NK-92 treated with Interleukin-12 subunit alpha and Interleukin-12 subunit beta, amount 100 ng/mL, for 24 hours (cell line): ENCODE data around the gene PDE4A.
"Not testable (repeated sequence)": the region's sequence is repeated elsewhere in the genome, so short reads cannot be mapped to it uniquely, and the experiment has no call there.

Experiments used
- DNase-seq: peaks from one replicate; lab custom pipeline; 2025; lab: John Stamatoyannopoulos, UW

Gene PDE4A

DNA sequence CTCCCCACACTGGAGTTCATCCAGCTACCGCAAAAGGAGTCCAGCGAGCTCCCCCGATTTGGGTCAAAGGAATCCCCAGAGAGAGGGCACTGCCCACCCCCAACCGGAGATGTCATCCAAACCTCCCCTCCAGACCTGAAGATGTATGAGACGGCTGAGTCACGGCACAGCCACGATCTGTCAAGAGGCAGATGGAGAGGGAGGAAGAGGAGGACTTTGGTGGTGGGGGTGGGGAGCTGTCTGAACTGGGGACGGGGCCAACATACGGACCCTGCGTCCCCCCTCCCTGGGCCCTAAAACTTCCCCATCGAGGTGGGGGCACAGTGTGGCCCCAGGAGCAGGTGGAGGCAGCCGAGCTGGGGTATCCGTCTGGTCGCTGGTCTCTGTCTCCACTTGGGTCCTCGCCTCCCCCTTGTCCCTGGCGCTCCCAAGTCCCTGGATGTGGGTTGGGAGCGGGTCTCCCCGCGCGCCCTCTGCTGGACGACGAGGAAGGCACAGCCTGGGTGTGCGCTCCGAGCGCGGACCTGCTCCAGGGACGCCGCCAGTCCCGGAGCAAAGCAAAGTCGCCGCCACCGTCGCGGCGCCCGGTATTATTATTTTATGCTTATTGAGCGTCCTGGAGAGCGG, 3.8 kb downstream of the PDE4A start:
- no peak for DNase-seq

DNA sequence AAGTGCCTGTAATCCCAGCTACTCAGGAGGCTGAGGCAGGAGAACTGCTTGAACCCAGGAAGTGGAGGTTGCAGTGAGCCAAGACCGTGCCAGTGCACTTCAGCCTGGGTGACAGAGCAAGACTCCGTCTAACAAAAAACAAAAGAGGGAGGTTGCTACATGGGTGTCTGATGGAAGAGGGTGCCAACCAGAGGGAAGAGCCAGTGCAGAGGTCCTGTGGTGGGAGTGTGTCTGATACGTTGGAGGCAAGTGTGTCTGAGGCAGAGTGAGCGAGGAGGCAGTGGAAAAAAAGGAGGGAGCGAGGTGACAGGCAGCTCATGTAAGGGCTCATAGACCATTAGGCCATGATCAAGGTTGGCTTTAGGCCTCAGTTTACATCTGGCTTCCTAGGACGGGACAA, 6.8 kb downstream of the PDE4A start:
- no peak for DNase-seq

DNA sequence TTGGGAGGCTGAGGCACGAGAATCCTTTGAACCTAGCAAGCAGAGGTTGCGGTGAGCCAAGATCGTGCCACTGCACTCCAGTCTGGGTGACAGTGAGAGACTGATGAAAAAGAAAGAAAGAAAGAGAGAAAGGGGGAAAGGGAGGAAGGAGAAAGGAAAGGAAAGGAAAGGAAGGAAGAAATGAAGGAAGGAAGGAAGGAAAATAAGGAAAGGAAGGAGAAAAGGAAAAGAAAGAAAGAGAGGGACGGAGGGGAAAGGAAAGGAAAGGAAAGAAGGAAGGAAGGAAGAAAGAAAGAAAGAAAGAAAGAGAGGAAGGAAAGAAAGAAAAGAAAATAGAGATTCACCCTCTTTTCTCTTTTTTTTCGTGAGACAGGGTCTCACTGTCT, 8.7 kb downstream of the PDE4A start:
- no peak for DNase-seq

DNA sequence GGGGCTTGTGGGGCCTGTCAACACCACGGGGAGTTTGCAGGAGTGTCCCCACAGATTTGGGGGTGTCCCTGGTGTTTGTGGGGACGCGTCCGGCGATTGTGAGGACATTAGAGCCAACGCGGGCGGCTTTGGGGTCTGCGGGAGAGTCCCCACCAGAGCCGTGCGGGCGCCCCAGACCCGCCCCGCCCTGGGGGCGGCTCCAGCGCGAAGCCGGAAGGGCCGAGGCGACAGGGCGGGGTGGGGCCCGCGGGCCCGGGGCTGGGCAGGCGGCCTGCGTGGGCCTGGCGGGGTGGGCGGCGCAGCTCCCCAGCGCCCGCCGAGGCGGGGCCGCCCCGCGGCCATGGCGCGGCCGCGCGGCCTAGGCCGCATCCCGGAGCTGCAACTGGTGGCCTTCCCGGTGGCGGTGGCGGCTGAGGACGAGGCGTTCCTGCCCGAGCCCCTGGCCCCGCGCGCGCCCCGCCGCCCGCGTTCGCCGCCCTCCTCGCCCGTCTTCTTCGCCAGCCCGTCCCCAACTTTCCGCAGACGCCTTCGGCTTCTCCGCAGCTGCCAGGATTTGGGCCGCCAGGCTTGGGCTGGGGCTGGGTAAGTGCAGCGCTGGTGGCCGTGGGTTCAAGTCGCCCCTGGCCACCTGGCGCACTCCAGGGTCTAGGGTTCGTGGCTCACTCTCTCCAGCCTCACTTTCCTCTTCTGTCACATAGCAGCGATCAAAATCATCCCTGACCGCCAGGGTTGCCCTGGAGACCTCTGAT, 10.3 kb downstream of the PDE4A start:
- DNase-seq, result no peak

DNA sequence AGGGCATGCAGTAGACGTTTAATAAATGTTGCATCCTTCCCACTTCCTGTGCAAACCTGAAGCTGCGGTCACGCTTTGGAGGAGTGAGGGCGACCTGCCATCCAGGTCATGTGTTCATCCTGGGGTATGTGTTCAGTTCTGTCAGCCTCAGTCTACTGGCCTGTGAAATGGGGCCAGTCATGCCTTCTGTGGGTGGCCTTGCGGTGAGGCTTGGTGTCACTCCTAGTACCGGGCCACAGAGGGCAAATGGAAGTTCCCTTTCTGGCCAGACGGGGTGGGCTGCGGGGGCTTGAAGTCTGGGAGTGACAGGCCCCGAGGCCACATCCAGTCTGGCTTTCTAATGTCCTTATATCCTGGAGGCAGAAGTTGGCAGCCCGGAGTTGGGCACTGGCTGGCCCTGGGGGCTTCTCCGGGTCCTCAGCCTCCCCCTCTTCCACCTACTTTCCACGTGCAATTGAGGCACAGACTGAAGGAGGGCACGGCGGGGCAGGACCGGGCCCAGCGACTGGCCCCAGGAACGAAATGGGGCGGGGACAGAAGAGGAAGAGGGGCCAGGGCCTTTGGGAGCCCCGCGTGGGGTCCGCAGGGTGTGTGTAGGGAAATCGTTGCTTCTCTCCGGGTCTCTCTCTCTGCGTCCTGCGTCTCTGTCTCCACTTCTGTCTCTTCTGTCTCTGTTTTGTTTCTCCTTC, 11.1 kb downstream of the PDE4A start:
- DNase-seq, result peak; percentile 29

DNA sequence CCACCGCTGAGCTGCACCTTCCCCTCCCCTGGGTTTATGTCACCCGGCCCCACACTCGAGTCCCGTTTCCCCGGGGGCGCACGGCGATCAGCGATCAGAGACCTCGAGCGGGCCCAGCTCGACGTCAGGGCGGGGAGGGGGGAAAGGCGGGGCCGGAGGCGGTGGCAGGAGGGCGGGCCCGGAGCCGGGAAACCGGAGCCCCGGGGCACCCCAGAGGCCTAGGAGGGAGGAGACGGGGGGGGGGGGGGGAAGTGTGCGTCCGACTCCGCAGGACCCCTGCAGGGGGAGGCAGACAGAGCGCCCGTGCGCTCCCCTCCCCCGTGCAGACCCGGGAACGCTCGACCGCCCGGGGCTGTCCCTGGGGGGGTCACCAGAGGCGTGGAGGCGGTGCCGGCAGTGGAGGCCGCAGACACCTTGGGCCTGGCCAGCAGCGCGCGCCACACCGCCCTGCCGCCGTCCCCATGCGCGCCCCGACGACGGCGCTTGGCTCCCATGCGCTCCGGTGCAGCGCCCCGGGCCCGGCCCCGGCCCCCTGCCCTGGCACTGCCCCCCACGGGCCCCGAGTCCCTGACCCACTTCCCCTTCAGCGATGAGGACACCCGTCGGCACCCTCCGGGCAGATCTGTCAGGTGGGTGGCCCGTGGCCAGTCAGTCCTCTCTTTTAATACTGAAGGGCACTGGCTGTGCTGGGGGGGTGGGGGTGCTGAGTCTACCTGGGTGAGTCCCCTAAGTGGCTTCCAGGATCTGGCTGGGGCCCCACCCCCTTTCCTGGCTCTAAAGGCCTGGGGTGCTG, 11.8 kb downstream of the PDE4A start:
- DNase-seq, result no peak

DNA sequence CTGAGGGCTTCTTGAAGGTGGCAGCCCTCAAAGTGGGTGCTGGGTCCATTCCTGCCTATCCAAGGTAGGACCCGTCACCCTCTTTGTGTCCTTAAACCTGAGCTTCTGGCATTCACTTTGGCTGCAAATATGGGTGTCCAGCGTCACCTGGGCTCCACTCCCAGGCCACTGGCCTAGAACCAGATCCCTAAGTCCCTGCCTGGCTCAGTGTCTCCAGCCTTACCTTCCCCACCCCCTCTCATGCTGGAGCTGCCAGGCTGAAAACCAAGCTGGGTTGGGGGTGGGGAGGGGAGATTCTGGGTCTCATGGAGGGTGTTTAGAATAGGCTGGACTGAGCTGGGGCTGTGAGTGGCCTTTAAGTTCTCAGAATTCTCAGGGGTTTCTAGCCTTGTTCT, 12.4 kb downstream of the PDE4A start:
- DNase-seq, result no peak

DNA sequence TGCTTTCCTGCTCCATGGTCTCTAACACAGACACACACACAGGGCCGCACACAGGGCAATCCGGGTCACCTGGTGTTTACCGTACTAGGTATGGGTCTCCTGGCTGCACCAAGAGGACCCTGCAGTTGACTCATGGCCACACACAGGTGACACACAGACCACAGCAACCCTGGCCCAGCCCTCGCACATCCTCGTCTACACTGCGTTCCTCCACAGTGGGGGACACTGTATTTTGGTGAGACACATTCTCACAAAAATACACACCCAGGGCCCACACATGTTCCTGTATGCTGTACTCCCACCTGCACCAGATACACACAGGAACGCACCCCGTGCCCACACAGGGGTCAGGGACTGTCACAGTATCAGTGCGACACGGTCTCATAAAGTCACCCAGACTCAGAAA, 12.8 kb downstream of the PDE4A start:
- DNase-seq, result no peak

DNA sequence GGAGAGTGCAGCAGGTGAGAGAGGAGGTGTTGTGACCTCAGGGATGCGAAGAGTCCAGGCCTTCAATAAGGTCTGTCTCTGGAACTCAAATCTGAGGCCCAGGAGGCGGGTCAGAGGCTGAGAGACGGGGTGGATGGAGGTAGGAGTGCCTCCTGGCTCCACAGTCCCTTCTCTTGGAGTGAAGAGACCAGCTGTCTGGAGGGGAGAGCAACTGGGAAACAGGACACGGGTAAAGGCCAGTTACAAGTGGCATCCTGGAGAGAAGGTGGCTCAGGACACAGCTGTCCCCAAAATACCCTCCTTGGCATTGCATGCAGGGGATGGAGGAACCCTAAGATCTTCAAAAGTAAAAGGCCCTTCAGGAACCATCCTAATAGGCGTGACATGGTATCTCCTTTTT, 19.2 kb downstream of the PDE4A start:
- DNase-seq, result no peak

DNA sequence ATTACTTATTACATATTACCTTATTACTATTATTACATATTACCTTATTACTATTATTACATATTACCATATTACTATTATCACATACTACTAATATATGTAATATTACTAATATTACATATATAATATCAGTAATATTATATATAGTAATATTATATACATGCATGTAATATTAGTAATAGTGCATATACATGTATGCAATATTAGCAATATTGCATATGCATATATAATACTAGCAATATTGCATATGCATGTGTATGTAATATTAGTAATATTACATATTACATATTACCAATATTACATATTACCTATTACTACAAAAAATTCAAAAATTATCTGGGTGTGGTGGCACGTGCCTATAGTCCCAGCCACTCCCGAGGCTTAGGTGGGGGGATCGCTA, 22.4 kb downstream of the PDE4A start:
- no peak for DNase-seq

DNA sequence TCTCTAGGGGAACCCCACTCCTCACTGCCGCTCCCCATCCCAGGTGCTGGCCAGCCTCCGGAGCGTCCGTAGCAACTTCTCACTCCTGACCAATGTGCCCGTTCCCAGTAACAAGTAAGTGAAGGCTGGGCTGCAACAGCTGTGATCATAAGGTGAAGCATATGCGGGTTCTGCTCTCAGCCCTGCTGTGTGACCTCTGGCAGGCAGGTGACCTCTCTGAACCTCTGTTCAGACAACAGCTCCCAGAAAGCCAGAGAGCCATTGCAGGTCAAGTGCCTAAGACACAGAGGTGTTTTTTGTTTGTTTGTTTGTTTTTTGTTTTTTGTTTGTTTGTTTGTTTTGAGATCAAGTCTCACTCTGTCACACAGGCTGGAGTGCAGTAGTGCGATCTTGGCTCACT, 28.7 kb downstream of the PDE4A start:
- no peak for DNase-seq

DNA sequence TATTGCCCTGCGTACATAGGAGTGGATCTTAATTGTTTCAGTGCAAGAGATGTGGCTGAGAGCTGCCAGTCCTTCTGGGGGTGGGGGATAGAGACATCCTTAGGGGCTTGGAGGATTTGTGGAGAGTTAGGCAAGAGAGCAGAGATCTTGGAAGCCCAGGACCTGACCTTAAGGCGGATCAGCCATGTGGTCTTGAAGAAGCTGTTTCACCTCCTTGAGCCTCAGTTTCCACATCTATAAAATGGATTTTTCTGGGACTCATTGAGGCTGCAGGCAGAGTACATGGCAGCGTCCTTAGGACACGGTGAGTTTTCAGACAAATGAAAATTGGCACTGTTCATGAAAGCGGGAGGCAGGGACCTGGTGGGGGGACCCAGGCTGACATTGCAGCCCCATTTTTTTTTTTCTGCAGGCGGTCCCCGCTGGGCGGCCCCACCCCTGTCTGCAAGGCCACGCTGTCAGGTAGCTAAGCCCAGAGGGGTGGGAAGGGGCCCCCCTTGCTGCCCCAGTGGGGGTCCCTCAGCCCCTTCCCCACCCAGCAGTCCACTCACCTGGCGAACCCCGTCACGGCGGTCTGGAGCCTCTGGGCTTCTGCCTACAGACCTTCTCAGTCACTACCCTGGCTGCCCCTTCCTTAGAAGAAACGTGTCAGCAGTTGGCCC, 30.0 kb downstream of the PDE4A start:
- no peak for DNase-seq

DNA sequence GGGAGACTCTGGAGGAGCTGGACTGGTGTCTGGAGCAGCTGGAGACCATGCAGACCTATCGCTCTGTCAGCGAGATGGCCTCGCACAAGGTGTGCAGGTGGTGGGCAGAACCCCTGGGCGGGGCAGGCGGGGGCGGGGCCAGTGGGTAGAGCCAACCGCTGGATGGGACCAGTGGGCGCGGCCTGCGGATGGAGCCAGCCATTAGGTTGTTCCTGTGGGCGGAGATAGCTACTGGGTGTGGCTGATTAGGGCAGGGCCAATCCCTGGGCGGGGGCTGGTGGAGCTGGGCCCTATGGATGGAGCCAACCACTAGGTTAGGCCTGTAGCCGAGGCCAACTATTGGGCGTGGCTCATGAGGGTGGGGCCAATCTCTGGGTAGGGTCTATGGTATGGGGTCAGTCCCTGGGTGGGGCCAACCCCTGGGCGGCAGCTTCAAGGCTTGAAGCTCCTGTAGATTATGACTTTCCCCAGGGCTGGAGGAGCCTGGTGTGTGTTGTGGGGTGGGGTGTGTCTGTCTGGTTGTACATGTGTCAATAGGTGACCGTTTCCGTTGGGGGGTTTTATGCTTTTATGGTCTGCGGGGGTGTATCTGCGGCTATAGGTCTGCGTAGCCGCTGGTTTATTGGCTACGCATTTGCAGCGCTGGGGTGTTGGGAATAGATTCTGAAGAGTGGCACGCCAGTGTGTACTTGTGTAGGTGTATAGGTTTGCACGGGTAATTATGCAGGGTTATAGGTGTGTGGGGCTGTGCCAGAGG, 30.7 kb downstream of the PDE4A start:
- no peak for DNase-seq

DNA sequence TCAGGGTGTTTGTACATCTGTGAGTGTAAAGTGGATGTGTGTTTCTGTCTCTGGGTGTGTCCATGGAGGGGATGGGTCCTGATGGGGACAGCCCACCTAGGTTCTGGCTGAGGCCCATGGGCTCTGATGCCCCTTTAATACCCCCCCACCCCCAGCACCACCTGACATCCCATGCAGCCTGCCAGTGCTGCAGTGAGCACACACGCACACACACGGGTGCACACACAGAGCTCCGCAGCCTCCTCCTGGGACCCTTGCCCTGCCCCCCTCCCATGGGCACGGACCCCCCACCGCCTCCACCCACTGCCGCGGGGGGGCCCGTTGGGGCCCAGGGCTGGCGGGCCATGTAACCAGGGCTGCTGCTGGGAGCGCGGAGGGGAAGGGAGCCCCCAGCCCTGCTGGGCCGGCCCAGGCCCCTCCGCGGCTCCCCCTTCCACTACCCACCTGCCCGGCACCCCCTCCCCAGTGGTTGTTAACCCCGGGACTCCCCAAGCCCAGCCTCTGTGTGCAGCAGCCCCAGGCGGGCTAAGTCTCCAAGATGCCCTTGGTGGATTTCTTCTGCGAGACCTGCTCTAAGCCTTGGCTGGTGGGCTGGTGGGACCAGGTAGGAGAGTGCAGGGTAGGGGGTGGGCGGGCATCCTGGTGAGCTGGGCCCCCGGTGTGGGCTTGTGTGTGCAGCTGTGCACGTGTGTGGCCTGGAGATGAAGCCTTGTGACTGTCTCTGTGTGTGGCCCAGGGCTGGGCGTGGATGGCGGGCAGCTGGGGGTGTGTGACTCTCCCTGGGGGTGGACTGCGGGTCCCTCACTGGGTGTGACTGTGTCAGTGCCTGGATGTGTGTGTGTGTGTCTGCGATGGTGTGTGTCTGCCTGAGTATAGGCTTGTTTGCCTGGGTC, 32.6 kb downstream of the PDE4A start:
- no peak for DNase-seq

DNA sequence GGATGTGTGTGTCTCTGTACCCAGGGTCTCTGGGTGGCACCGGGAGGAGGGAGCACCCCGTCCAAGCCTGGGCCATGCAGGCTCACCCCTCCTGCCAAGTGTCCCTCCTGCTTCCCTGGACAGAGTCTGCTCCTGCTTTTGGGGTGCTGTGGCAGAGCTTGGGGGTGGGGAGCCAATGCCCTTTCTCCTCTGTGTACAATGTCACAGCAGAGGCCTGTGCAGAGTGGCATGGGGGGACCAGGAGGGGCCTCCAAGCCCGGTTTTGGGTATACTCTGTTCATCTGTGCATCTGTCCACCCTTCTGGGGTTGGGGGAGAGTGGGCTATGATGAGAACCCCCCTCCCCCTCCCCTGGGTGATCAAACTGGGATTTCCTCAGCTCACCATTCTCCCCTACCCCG, 33.5 kb downstream of the PDE4A start:
- DNase-seq, result no peak

DNA sequence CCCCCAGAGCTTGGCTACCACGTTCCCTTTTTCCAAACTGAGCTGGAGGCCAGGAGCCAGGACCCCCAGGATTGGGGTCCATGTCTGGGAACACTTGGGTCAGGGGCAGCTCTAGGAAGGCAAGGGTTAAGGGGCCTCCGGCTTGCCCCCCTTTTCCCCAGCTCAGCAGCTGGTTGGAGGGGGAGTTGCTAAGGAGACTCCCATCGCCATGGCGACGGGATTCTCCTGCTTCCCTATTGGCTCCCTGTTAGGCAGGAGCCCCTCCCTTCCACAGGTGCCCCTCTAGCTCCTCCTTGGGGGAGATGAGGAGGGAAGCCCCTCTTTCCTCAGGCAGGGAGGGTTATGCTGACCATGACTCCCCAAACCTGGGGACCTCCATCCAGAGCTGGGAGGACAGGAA, 33.9 kb downstream of the PDE4A start:
- no peak for DNase-seq

DNA sequence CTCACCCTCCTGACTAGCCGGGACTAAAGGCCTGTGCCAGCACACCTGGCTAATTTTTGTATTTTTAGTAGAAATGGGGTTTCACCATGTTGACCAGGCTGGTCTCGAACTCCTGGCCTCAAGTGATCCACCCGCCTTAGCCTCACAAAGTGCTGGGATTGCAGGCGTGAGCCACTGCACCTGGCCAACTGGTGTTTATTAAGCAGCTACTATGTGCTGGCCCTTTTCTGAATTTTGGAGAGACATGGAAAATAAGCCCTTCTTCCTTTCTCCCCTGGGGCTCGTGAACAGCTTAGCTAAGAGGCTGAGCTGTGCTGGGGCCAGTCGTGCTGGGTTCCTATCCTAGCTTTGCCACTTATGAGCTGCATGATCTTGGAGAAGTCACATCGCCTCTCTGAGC, 38.4 kb downstream of the PDE4A start:
- not testable (repeated sequence) for DNase-seq

DNA sequence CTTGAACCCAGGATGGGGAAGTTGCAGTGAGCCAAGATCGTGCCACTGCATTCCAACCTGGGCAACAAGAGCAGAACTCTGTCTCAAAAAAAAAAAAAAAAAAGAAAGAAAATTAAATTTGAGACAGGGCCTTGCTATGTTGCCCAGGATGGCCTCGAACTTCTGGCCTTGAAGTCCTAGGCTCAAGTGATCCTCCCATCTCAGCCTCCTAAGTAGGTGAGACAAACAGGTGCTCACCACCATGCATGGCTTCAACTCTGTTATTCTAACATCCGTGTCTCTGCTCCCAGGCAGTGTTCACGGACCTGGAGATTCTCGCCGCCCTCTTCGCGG, 40.3 kb downstream of the PDE4A start:
- DNase-seq, result no peak

DNA sequence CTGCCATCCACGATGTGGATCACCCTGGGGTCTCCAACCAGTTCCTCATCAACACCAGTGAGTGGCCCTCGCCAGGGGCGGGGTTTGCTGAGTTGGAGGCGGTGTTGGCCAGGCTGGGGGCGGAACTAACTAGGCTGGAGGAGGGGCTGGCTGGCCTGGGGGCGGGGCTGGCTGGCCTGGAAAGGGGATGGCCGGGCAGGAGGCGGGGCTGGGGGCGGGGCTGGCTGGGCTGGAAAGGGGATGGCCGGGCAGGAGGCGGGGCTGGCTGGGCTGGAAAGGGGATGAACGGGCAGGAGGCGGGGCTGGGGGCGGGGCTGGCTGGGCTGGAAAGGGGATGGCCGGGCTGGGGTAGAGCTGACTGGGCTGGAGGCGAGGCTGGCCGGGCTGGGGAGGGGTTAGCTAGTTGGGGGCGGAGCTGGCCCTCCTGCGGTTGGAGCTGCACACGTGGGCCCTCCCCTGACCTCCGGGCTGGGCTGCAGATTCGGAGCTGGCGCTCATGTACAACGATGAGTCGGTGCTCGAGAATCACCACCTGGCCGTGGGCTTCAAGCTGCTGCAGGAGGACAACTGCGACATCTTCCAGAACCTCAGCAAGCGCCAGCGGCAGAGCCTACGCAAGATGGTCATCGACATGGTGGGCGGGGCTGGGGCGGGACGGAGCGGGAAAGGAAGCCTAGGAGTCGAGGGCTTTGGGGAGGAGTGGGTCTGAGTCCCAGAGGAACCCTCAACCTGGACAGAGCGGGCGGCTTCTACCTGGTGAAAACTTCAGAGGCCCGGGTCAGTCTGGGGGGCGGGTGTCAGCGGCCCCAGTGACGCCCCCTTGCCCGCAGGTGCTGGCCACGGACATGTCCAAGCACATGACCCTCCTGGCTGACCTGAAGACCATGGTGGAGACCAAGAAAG, 41.0 kb downstream of the PDE4A start:
- DNase-seq, result peak; percentile 35
